Measurements from ENCODE around the gene RPF1. TPM values are rescaled to one million over a fixed set of nuclear protein-coding genes. Genes with fewer than 3 reads are reported as not detected.

RPF1 gene
- total RNA-seq, 4 donors from 2014 or later, result 35.7 to 49.8 (median 46.2) TPM

GRCh38 chr1:84480650-84481049 is 1.6 kb downstream of the RPF1 start:
- no peak for TF ChIP-seq EP300 (IDR thresholded peaks at IDR 0.05)
- no peak for TF ChIP-seq POLR2AphosphoS5 (IDR thresholded peaks at IDR 0.05)
- no peak for TF ChIP-seq POLR2A (IDR thresholded peaks at IDR 0.05)
- no peak for TF ChIP-seq CTCF (IDR thresholded peaks at IDR 0.05)
- peaks cover 0 to 29% of the 10 kb centered on the region in 2 donors for H3K36me3 ChIP-seq
- peaks cover 14% of the 10 kb centered on the region for H3K27me3 ChIP-seq
- peaks cover 2 to 36% (median 13%) of the 10 kb centered on the region in 3 donors for H3K4me1 ChIP-seq
- WGBS, 2 donors (ENCODE audit: low coverage in 1 of 2), result 86 to 87% methylated on average over 2 to 4 of the region's 4 CpGs
- H3K9me3 ChIP-seq, result no peaks in the 10 kb centered on the region
- H3K4me3 ChIP-seq, result peak overlapping the region in 1 of 2 donors; percentile 61
- ATAC-seq, result no peak
- H3K27ac ChIP-seq, result no peak overlapping the region

- Histone ChIP-seq H3K4me1 (peaks cover 2 to 36% (median 13%) of the 10 kb centered on the region in 3 donors), H3K27ac (no peak overlapping the region), H3K9me3 (no peaks in the 10 kb centered on the region), H3K36me3 (peaks cover 0 to 29% of the 10 kb centered on the region in 2 donors), H3K4me3 (no peak overlapping the region), H3K27me3 (peaks cover 8% of the 10 kb centered on the region)
- 75 to 93% methylated on average over 1 to 2 of the region's 2 CpGs for WGBS, 2 donors (ENCODE audit: low coverage in 1 of 2)
- TF ChIP-seq CTCF (IDR thresholded peaks at IDR 0.05) (no peak), EP300 (IDR thresholded peaks at IDR 0.05) (no peak), POLR2A (IDR thresholded peaks at IDR 0.05) (no peak)
- ATAC-seq, result no peak
Observed at GRCh38 chr1:84481317-84481716, 2.3 kb downstream of the RPF1 start.

GRCh38 chr1:84488107-84488506 is 9.0 kb downstream of the RPF1 start:
- Histone ChIP-seq H3K4me1 (peaks cover 0 to 13% (median 0%) of the 10 kb centered on the region in 3 donors), H3K27me3 (no peaks in the 10 kb centered on the region), H3K36me3 (peaks cover 0 to 60% of the 10 kb centered on the region in 2 donors), H3K27ac (no peak overlapping the region), H3K9me3 (no peaks in the 10 kb centered on the region), H3K4me3 (no peak overlapping the region)
- 72 to 92% methylated on average over 3 of the region's 3 CpGs for WGBS, 2 donors (ENCODE audit: low coverage in 1 of 2)
- TF ChIP-seq POLR2A (IDR thresholded peaks at IDR 0.05), result no peak
- no peak for TF ChIP-seq POLR2AphosphoS5 (IDR thresholded peaks at IDR 0.05)
- no peak for ATAC-seq

GRCh38 chr1:84489766-84490165 is 10.7 kb downstream of the RPF1 start:
- TF ChIP-seq CTCF (IDR thresholded peaks at IDR 0.05), result no peak
- TF ChIP-seq POLR2AphosphoS5 (IDR thresholded peaks at IDR 0.05), result no peak
- no peak for TF ChIP-seq POLR2A (IDR thresholded peaks at IDR 0.05)
- no peak for TF ChIP-seq EP300 (IDR thresholded peaks at IDR 0.05)
- 85 to 87% methylated on average over 2 of the region's 2 CpGs for WGBS, 2 donors (ENCODE audit: low coverage in 1 of 2)
- no peak overlapping the region for H3K4me3 ChIP-seq
- peaks cover 0 to 13% (median 0%) of the 10 kb centered on the region in 3 donors for H3K4me1 ChIP-seq
- no peaks in the 10 kb centered on the region for H3K27me3 ChIP-seq
- H3K27ac ChIP-seq, result no peak overlapping the region
- H3K9me3 ChIP-seq, result no peaks in the 10 kb centered on the region
- peaks cover 2 to 60% of the 10 kb centered on the region in 2 donors for H3K36me3 ChIP-seq
- ATAC-seq, result no peak

GRCh38 chr1:84492726-84493125 is 13.7 kb downstream of the RPF1 start:
- H3K4me1 ChIP-seq, result peaks cover 0 to 13% (median 0%) of the 10 kb centered on the region in 3 donors
- ATAC-seq, result no peak
- no peaks in the 10 kb centered on the region for H3K27me3 ChIP-seq
- no peak overlapping the region for H3K4me3 ChIP-seq
- peaks cover 2 to 82% of the 10 kb centered on the region in 2 donors for H3K36me3 ChIP-seq
- 17 to 67% methylated on average over 1 of the region's 1 CpG for WGBS, 2 donors (ENCODE audit: low coverage in 1 of 2)
- peak overlapping the region in 1 of 4 donors; percentile 25 for H3K27ac ChIP-seq
- no peaks in the 10 kb centered on the region for H3K9me3 ChIP-seq
- TF ChIP-seq POLR2A (IDR thresholded peaks at IDR 0.05) (no peak), CTCF (IDR thresholded peaks at IDR 0.05) (no peak), POLR2AphosphoS5 (IDR thresholded peaks at IDR 0.05) (peak; percentile 67)

Data from gastroesophageal sphincter (tissue), 4 donors.